Panc1 (cell line): Measurements from ENCODE around the gene NDUFAF4.

Source experiments
- CTCF ChIP-seq: fragments of 450-650 bp; IDR thresholded peaks from 2 replicates; pipeline ENCODE4 v1.5.1; 2017; ENCODE audit warnings: mild to moderate bottlenecking
- POLR2AphosphoS5 ChIP-seq: IDR thresholded peaks from 2 replicates; pipeline ENCODE4 v1.6.1; 2012; ENCODE audit warnings: mild to moderate bottlenecking, low read depth, low read length, moderate library complexity

DNA sequence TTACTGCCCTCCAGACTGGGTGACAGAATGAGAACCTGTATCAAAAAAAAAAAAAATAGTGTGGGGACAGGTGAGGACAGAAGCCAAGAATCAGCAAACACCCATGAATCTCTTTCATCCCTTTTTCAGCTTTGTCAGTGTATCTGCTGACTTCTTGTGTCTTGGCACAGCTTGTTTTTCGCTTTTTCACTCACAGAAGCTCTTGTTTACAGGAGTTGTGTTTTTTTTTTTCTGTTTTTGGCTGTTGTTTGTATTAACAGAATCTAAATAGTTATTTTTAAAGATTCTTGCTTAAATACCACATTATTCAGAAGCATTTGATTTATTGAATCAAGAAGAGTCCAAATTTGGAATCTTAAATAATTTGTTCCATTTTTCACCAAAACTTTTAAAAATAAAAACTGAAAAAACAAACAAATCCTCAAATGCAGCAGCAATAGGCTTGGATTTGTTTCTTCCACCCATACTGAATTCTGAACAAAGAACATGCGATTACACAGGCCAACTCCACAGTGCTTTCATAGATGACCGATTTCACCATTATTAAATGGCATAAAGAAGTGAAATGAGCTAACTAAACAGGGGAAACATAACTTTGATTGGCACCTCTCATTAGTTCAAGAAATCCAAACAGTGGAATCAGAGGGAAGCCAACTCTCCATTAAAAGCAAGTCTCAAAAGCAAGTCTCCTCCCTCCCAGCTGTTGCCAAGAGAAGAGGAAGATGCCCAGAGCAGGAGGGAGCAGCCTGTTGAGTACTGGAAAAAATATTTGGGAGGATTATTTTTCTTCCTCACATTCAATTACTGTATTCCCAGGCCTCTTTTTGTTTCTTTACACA is 33.3 kb downstream of the NDUFAF4 start:
- TF ChIP-seq CTCF = no peak
- no peak for TF ChIP-seq POLR2AphosphoS5
